Esophagus squamous epithelium (tissue), 4 donors: ENCODE results near the gene TBC1D14.

Experiments used
- POLR2A ChIP-seq, 4 donors: fragments of 450-650 bp; IDR thresholded peaks; one replicate each; pipeline ENCODE4 v1.6.1; 2017; ENCODE audit warnings: antibody characterized with exemption in 4 of 4, mild to moderate bottlenecking in 4 of 4, moderate library complexity in 3 of 4
- TF ChIP-seq, protein P1 (sequence below), 6 experiments: fragments of 450-650 bp in 4 of 6; fragments of 200-600 bp in 2 of 6; sonication (generic) in 2 of 6; IDR thresholded peaks; one replicate each; pipeline ENCODE4 v1.5.1; 2016 to 2019; ENCODE audit warnings: antibody characterized with exemption in 6 of 6, mild to moderate bottlenecking in 4 of 6, moderate library complexity in 4 of 6

GRCh38 chr4:6907658-6908191 is 1.9 kb upstream of the TBC1D14 start:
- TF ChIP-seq, protein P1, sequence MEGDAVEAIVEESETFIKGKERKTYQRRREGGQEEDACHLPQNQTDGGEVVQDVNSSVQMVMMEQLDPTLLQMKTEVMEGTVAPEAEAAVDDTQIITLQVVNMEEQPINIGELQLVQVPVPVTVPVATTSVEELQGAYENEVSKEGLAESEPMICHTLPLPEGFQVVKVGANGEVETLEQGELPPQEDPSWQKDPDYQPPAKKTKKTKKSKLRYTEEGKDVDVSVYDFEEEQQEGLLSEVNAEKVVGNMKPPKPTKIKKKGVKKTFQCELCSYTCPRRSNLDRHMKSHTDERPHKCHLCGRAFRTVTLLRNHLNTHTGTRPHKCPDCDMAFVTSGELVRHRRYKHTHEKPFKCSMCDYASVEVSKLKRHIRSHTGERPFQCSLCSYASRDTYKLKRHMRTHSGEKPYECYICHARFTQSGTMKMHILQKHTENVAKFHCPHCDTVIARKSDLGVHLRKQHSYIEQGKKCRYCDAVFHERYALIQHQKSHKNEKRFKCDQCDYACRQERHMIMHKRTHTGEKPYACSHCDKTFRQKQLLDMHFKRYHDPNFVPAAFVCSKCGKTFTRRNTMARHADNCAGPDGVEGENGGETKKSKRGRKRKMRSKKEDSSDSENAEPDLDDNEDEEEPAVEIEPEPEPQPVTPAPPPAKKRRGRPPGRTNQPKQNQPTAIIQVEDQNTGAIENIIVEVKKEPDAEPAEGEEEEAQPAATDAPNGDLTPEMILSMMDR (IDR thresholded peaks at IDR 0.05), result peak; percentile 30 to 59 (median 51)
- TF ChIP-seq POLR2A (IDR thresholded peaks at IDR 0.05), result no peak
